ENCODE results near the gene CRK.

DNA sequence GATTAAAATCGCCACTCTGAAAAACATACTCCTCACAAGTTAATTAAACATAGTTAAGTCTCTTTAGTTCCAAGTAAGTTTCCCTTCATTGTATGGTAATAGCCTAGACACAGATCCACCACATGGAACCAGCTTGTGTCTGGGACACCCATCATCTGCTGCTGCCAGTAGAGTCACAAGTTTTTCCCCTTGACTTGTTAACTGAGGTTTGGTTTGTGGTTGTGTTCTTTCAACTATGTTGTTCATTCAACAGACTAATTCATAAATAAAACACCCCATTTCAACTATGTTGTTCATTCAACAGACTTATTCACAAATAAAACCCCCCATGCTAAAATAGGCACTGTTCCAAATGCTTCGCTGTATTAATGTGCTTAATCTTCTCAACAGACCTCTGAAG lies 80.4 kb downstream of the CRK start:
- no peak for TF ChIP-seq POLR2A (IDR thresholded peaks at IDR 0.05; ENCODE audit: low read length)
- no peak for TF ChIP-seq GATA1 (IDR thresholded peaks at IDR 0.05; ENCODE audit: low read depth, low read length)

Measured in erythroblast (primary cell).